OCI-LY7 (cell line): ENCODE results near the gene PPP1R2. TPM values are rescaled to one million over a fixed set of nuclear protein-coding genes. Genes with fewer than 3 reads are reported as not detected.

Experiments used
- BruUV-seq: library from RNA; stranded (reverse); fragments of 400-500 nt; replicated peaks from 2 replicates; lab custom pipeline; 2021; lab: Mats Ljungman, UMichigan
- CTCF ChIA-PET: fragments of 300-600 bp; sonication (Branson Sonifier 250); formaldehyde crosslinking; loops from one replicate; lab custom pipeline; 2022; ENCODE audit warnings: antibody characterized with exemption; ENCODE audit not compliant: unreplicated experiment; lab: Charles Lee
- POLR2A ChIA-PET: fragments of 300-600 bp; sonication (Branson Sonifier 250); formaldehyde crosslinking; loops from one replicate; lab custom pipeline; 2022; ENCODE audit warnings: antibody characterized with exemption; lab: Charles Lee
- DNase-seq: peaks from one replicate; pipeline ENCODE4 v3.0.0-alpha.2; 2015; ENCODE audit warnings: low spot score
- H2AFZ ChIP-seq: fragments of 200-600 bp; sonication (generic), shearing (Covaris generic); 2 replicates; pipeline ENCODE4 v1.6.1; 2014; ENCODE audit warnings: mild to moderate bottlenecking, antibody characterized with exemption, low read length, moderate library complexity
- H3K27ac ChIP-seq: fragments of 200-600 bp; sonication (generic); 2 replicates; pipeline ENCODE4 v1.5.1; 2014; ENCODE audit warnings: mixed run types, low read depth, mild to moderate bottlenecking, moderate library complexity, low read length, inconsistent platforms; ENCODE audit not compliant: poor library complexity, severe bottlenecking
- H3K36me3 ChIP-seq: fragments of 200-600 bp; sonication (generic); 2 replicates; pipeline ENCODE4 v1.6.1; 2014; ENCODE audit warnings: mild to moderate bottlenecking, antibody characterized with exemption, low read length, moderate library complexity, mixed read lengths; ENCODE audit not compliant: insufficient read depth
- H3K4me1 ChIP-seq: fragments of 200-600 bp; sonication (generic); 2 replicates; pipeline ENCODE4 v1.5.1; 2014; ENCODE audit warnings: mild to moderate bottlenecking, low read length; ENCODE audit not compliant: insufficient read depth, poor library complexity, severe bottlenecking
- H3K4me2 ChIP-seq: fragments of 200-600 bp; sonication (generic); 2 replicates; pipeline ENCODE4 v1.6.1; 2014; ENCODE audit warnings: mild to moderate bottlenecking, low read length
- H3K4me3 ChIP-seq: fragments of 200-600 bp; sonication (generic); 2 replicates; pipeline ENCODE4 v1.5.1; 2014; ENCODE audit warnings: mild to moderate bottlenecking, low read depth, low read length; ENCODE audit not compliant: poor library complexity, severe bottlenecking
- H3K79me2 ChIP-seq: fragments of 200-600 bp; sonication (generic); 2 replicates; pipeline ENCODE4 v1.6.1; 2016; ENCODE audit warnings: low read depth, mild to moderate bottlenecking, low read length, moderate library complexity, mixed read lengths; ENCODE audit not compliant: insufficient read depth
- H3K9me2 ChIP-seq: fragments of 200-600 bp; sonication (generic); 2 replicates; pipeline ENCODE4 v1.6.1; 2016; ENCODE audit warnings: mild to moderate bottlenecking, low read length, mixed read lengths; ENCODE audit not compliant: insufficient read depth
- H3K9me3 ChIP-seq: fragments of 200-600 bp; sonication (generic); 2 replicates; pipeline ENCODE4 v1.6.1; 2014; ENCODE audit warnings: mild to moderate bottlenecking, mixed run types, low read length, mixed read lengths
- H4K20me1 ChIP-seq: fragments of 200-600 bp; sonication (generic); 2 replicates; pipeline ENCODE4 v1.6.1; 2014; ENCODE audit warnings: mild to moderate bottlenecking, antibody characterized with exemption, low read length, moderate library complexity, mixed read lengths; ENCODE audit not compliant: insufficient read depth
- EZH2phosphoT487 ChIP-seq: fragments of 200-600 bp; sonication (generic); IDR thresholded peaks from 2 replicates; pipeline ENCODE4 v1.6.1; 2018; ENCODE audit warnings: low read depth, borderline replicate concordance, mild to moderate bottlenecking, mixed run types, antibody characterized with exemption, low read length, moderate library complexity, mixed read lengths
- intact Hi-C: fragments of 100-400 bp; cut with micrococcal nuclease; formaldehyde crosslinking; loops from one replicate; pipeline ENCODE4 v1.10.0; 2022; ENCODE audit not compliant: unreplicated experiment
- total RNA-seq, 2 experiments: library from RNA; depleted of rRNA in 1 of 2; stranded (reverse); fragments of >200 nt in 1 of 2; shearing (Covaris generic) in 1 of 2; gene quantifications; 2 replicates each; pipeline ENCODE4 v1.2.3, GENCODE V29; 2014 to 2022
- TF ChIP-seq, protein P1 (sequence below): fragments of 200-600 bp; sonication (generic); conservative IDR thresholded peaks from 2 replicates; pipeline ENCODE4 v1.5.1; 2014; ENCODE audit warnings: mild to moderate bottlenecking, antibody characterized with exemption, low read length, moderate library complexity, mixed read lengths

The PPP1R2 gene
- total RNA-seq, 2 experiments from 2014 or later, result 91.9 to 239 TPM

DNA sequence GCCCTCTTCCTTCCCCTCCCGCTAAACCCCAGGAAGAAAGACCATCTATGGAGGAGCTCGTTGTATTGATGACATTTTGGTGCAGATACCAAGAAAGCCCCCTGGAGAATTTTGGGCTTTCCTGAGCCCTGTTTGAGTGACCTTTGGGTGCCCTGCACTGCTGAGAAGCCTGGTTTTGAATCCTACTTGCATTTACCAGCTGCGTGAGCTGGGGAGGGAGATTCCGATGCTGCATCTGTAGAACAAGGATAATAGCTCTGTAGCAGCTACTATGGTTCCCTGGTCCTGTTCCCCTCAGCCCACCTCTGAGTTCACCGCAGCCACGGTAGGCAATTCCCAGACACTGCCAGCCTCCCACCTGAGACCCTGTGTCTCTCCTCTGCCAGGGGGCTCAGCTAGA, 35.4 kb upstream of the PPP1R2 start:
- ChIA-PET POLR2A (interaction anchor here (1.1 kb wide), 1 partner anchor 18 kb away, joined by 4 read pairs; no protein-coding TSS in a partner anchor), CTCF (no interaction called here)
- TF ChIP-seq, protein P1, sequence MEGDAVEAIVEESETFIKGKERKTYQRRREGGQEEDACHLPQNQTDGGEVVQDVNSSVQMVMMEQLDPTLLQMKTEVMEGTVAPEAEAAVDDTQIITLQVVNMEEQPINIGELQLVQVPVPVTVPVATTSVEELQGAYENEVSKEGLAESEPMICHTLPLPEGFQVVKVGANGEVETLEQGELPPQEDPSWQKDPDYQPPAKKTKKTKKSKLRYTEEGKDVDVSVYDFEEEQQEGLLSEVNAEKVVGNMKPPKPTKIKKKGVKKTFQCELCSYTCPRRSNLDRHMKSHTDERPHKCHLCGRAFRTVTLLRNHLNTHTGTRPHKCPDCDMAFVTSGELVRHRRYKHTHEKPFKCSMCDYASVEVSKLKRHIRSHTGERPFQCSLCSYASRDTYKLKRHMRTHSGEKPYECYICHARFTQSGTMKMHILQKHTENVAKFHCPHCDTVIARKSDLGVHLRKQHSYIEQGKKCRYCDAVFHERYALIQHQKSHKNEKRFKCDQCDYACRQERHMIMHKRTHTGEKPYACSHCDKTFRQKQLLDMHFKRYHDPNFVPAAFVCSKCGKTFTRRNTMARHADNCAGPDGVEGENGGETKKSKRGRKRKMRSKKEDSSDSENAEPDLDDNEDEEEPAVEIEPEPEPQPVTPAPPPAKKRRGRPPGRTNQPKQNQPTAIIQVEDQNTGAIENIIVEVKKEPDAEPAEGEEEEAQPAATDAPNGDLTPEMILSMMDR, result no peak
- no peak for TF ChIP-seq EZH2phosphoT487

DNA sequence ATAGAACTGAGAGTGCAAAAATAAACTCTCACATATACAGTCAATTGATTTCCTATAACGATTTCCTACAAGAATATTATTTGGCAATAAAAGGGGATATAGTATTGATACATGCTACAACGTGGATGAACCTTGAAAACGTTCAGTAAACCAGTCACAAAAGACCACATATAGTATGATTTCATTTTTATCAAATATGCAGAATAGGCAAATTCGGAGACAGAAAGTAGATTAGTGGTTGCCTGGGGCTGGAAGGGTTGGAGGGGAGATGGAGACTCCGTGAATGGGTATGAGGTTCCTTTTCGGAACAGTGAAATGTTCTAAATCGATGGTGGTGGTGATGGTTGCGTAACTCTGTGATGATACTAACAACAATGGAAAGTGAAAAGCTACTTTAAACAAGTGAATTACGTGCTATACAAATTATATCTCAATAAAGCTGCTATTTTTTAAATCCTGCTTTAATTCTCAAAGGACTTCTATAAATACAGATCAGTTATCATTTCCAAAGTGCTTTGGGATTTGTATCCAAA, 34.6 kb upstream of the PPP1R2 start:
- Histone ChIP-seq H3K79me2 (no peaks in the 10 kb centered on the region), H4K20me1 (no peaks in the 10 kb centered on the region), H3K4me1 (peaks cover 3% of the 10 kb centered on the region), H2AFZ (no peak overlapping the region), H3K9me2 (no peaks in the 10 kb centered on the region), H3K4me2 (no peak overlapping the region), H3K4me3 (no peak overlapping the region), H3K27ac (no peak overlapping the region), H3K9me3 (no peaks in the 10 kb centered on the region), H3K36me3 (no peaks in the 10 kb centered on the region)
- CTCF ChIA-PET, result no interaction called here
- POLR2A ChIA-PET, result interaction anchor here (1.1 kb wide), 1 partner anchor 19 kb away, joined by 4 read pairs; no protein-coding TSS in a partner anchor
- DNase-seq, result no peak
- BruUV-seq, result no TSS peak
- intact Hi-C loops, result no loop called here
- TF ChIP-seq, protein P1, result no peak
- TF ChIP-seq EZH2phosphoT487, result no peak

More for the DNA sequence above, 35.4 kb upstream of the PPP1R2 start:
- Histone ChIP-seq H3K79me2 (no peaks in the 10 kb centered on the region), H4K20me1 (no peaks in the 10 kb centered on the region), H3K9me2 (no peaks in the 10 kb centered on the region), H3K9me3 (no peaks in the 10 kb centered on the region), H3K4me3 (no peak overlapping the region), H3K4me2 (no peak overlapping the region), H3K36me3 (no peaks in the 10 kb centered on the region), H2AFZ (no peak overlapping the region), H3K27ac (no peak overlapping the region), H3K4me1 (peaks cover 3% of the 10 kb centered on the region)
- intact Hi-C loops, result no loop called here
- BruUV-seq, result no TSS peak
- DNase-seq, result no peak

GRCh38 chr3:195574497-195575304, 31.6 kb upstream of the PPP1R2 start:
- TF ChIP-seq, protein P1, result no peak
- TF ChIP-seq EZH2phosphoT487, result no peak
- H3K36me3 ChIP-seq, result no peaks in the 10 kb centered on the region
- no peak overlapping the region for H3K27ac ChIP-seq
- no peak overlapping the region for H3K4me3 ChIP-seq
- no peaks in the 10 kb centered on the region for H4K20me1 ChIP-seq
- ChIA-PET CTCF (no interaction called here), POLR2A (no interaction called here)
- BruUV-seq, result no TSS peak
- no peak overlapping the region for H2AFZ ChIP-seq
- intact Hi-C loops, result no loop called here
- no peak overlapping the region for H3K4me2 ChIP-seq
- no peaks in the 10 kb centered on the region for H3K9me2 ChIP-seq
- no peaks in the 10 kb centered on the region for H3K79me2 ChIP-seq
- no peaks in the 10 kb centered on the region for H3K9me3 ChIP-seq
- DNase-seq, result no peak
- H3K4me1 ChIP-seq, result peaks cover 12% of the 10 kb centered on the region
